GM18951 (cell line): ENCODE data around the gene ZFAND3.
"Not testable (repeated sequence)": the region's sequence is repeated elsewhere in the genome, so short reads cannot be mapped to it uniquely, and the experiment has no call there.

Experiments
- POLR2A ChIP-seq: IDR thresholded peaks from 4 replicates; pipeline ENCODE4 v1.6.1; 2011; ENCODE audit warnings: mild to moderate bottlenecking; ENCODE audit not compliant: insufficient read length, insufficient read depth; ENCODE audit errors: extremely low read depth
- in situ Hi-C: fragments of 300-500 bp; cut with MboI; formaldehyde crosslinking; loops from one replicate; pipeline ENCODE4 v1.12.0; 2022; ENCODE audit warnings: low sequenced_read_pairs, mixed read lengths, inconsistent platforms; ENCODE audit not compliant: unreplicated experiment

The ZFAND3 gene

GRCh38 chr6:37934276-37934675 lies 114.7 kb downstream of the ZFAND3 start:
- no peak for TF ChIP-seq POLR2A
- in situ Hi-C loops = no loop called here

GRCh38 chr6:37936150-37936549 lies 116.6 kb downstream of the ZFAND3 start:
- TF ChIP-seq POLR2A = no peak
- in situ Hi-C loops = no loop called here

- TF ChIP-seq POLR2A = no peak
These were observed 117.4 kb downstream of the ZFAND3 start for GRCh38 chr6:37936906-37937305.

GRCh38 chr6:37938909-37939308 lies 119.4 kb downstream of the ZFAND3 start:
- TF ChIP-seq POLR2A = no peak
- in situ Hi-C loops = no loop called here

More at GRCh38 chr6:37936906-37937305, 117.4 kb downstream of the ZFAND3 start:
- in situ Hi-C loops = no loop called here

- no peak for TF ChIP-seq POLR2A
- in situ Hi-C loops = no loop called here
These were observed 120.7 kb downstream of the ZFAND3 start for GRCh38 chr6:37940074-37940847.

GRCh38 chr6:37941871-37942270 lies 122.3 kb downstream of the ZFAND3 start:
- in situ Hi-C loops = no loop called here
- TF ChIP-seq POLR2A = no peak

GRCh38 chr6:37942606-37943376 lies 123.3 kb downstream of the ZFAND3 start:
- in situ Hi-C loops = no loop called here
- no peak for TF ChIP-seq POLR2A

GRCh38 chr6:37943436-37944058 lies 124.0 kb downstream of the ZFAND3 start:
- in situ Hi-C loops = no loop called here
- TF ChIP-seq POLR2A = no peak

GRCh38 chr6:37946057-37946456 lies 126.5 kb downstream of the ZFAND3 start:
- no peak for TF ChIP-seq POLR2A
- in situ Hi-C loops = no loop called here

GRCh38 chr6:37947468-37947867 lies 127.9 kb downstream of the ZFAND3 start:
- no peak for TF ChIP-seq POLR2A
- in situ Hi-C loops = no loop called here

GRCh38 chr6:37948584-37948983 lies 129.1 kb downstream of the ZFAND3 start:
- in situ Hi-C loops = not testable (repeated sequence)

GRCh38 chr6:37952027-37952426 lies 132.5 kb downstream of the ZFAND3 start:
- no peak for TF ChIP-seq POLR2A
- in situ Hi-C loops = no loop called here

GRCh38 chr6:37954791-37955190 lies 135.3 kb downstream of the ZFAND3 start:
- in situ Hi-C loops = no loop called here
- TF ChIP-seq POLR2A = no peak
